HG02870 (cell line): ENCODE results near the gene DLX3.

Experiments used
- ATAC-seq: cut with Tn5 transposase; IDR thresholded peaks from one replicate; pipeline ENCODE4 v1.9.1; 2021; ENCODE audit warnings: mild to moderate bottlenecking, moderate library complexity; ENCODE audit not compliant: unreplicated experiment

DLX3 gene

DNA sequence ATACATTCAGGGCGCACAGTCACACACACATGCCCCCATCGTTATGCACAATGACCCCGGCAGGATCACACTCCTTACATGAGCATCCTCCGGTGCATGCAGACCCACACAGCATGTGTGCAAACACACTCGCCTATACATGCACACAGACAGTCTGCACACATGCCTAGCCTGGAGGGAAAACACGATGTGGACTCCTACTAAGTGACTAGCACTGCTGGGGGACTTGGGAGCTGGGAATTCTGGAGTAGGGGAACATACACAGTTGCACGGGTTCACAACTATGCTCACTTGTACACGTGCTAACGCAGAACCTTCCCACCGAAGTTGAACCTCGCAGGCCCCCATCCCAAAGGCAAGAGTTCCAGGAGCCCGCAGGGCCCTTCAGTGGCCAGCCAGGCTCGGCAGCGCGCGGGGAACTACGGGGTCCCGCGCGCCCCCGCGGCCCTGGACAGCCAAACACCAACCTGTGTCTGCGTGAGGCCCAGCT lies 2.0 kb downstream of the DLX3 start:
- no peak for ATAC-seq

DNA sequence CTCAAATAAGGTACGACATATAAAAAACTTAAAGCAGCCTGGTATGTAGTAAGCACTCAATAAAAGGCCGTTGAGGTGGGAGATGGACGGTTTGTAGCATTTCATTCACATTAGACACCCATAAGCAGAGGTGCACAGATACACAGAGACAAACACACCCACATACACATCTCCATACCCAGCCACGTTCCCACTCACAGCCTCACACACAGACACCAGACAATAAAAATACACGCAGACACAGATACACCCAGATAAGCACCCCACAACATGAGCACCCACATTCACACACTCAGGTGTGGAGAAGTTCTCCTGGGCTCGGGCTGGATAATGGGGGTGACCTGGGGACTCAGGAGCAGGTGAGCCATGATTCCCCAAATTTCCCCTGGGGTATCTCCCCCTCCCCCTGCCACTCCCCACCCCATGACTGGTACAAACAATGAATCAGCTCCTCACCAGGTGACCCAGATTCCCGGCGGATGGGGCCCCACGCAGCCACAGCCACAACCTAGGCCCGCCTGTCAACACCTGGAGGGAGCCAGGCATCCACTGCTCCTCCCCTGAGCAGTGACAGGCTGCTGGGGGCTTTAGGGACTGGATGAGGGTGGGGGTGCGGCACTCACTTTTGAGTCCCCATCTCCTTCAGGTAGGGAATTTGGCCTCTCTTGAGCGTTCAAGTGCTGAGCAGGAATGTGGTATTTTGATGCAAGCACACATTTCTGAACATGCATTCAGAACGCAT lies 2.7 kb downstream of the DLX3 start:
- ATAC-seq = no peak

GRCh38 chr17:49991409-49991808 lies 3.6 kb downstream of the DLX3 start:
- no peak for ATAC-seq

DNA sequence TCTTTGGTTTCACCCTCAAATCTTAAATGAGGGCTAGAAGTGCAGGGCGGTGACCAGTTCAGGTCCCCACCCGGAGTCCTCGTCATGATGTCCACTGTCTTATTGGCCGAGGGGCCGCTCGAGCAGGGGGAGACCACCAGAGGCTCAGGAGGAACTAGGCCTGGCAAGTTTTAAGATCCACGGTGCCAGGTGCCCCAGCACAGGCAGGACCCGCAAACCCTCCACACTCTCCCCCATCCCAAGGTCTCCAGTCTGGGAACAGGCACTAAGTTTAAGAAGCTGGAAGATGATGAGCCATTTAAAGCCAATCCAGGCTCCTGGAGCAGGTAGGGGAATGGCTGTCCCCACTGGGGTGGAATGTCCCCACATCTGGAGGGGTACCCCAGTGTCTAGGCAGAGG lies 4.1 kb downstream of the DLX3 start:
- no peak for ATAC-seq

DNA sequence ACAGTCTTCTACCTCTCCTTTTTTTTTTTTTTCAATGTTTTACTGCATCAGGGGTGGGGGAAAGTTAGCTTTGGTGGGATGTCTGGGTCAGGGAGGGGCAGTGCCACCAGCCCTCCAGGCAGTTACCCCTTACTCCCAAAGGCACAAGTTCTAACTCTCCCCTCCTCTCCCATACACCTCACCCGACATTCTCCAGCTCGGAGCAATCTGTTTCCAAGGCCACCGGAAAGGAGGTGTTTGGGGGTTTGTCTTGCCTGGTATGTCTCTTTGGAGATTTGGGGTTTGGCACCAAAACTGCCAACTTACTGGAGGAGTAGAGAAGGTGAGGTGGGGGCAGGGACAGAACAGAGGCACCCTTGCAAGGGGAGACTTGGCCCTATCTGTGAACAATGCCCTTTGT lies 4.7 kb downstream of the DLX3 start:
- ATAC-seq = no peak

DNA sequence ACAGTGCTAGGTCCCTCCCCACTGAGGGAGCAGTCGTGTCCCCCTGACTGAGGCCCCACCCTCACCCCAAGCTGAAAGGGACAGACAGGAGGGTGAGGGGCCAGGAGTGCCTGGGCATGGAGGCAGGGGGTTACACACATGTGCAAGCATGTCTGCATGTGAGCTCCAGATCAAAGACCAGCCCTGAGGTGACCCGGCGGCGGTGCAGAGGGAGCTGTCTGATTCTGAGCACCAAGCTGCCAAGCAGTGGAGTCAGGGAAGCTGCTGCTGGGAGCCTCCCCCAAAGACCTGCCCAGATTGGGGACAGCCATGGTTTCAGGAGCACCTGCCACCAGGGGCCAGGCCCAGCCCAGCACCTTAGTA lies 5.5 kb downstream of the DLX3 start:
- no peak for ATAC-seq

DNA sequence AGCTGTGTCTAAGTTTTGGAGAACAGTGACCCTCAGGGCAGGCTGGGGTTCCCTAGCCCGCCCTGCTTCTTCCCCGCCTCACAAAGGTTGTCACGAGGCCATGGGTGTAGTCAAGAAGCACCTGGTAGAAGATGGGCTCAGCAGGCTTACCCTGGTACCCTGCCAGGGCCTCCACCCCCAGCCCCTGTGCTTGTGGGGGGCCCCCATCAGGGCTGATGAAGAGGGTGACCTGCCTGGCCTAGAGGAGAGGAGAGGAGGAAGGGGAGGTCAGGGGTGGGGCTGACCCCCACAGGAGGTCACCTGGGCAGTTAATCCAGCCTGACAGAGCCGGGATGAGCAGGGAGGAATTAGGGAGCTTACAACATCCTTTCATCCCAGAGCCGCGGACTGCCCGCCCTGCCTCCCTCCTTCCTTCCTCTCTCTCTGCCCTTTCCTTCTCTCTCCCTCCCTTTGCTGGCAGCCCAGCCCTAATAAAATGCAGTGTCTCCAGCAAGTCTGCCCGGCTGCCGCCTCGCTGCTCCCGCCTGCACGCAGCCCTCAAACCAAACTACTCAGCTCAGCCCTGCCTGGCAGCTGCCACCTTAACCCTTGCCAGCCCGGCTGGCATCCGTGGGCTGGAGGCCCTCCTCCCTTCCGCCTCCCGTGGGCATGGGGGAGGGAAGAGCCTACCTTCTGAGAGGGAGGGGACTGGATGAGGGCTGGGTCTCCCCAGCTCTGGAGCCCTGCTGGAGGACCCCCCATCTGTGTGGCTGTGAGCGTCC lies 7.2 kb downstream of the DLX3 start:
- ATAC-seq = no peak

GRCh38 chr17:49987290-49987585 lies 7.8 kb downstream of the DLX3 start:
- ATAC-seq = no peak

DNA sequence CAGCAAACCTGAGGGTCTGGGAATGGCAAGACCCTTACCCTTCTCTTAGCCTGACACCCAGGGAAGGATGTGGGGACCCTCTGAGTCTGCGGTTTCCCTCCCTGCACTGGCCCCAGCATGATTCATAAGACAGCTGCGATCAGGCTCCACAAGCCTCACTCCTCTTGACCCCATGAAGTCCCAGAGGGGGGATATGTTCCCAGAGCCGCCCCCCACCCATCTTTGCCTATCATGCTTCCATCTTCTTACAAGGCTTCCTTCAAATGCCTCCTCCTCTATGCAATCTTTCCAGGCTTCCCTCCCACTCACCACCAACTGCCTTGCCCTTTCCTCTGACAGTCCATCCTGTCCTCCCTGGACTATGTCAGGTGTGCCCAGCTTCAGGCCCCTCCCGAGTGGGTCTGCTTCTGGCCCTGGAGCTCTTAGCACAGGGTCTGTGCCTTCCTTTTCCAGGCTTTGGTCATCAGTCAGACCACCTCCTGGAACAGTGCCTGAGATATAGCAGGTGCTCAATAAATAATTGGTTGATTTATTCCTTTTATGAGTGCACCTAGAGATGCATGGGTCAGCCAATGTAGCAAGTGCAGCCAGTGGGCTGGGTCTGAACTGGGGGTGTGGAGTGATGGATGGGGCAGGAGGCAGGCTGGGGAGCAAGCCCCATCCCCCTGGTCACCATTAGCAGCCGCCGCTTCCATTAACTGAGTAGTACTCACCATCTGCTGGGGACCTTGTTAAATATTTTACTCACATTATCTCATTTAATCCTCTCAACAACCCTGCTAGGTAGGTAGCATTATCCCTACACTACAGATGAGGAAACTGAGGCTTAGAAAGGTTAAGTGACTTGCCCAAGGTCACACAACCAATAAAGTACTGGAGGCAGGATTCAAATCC lies 8.4 kb downstream of the DLX3 start:
- ATAC-seq = no peak

DNA sequence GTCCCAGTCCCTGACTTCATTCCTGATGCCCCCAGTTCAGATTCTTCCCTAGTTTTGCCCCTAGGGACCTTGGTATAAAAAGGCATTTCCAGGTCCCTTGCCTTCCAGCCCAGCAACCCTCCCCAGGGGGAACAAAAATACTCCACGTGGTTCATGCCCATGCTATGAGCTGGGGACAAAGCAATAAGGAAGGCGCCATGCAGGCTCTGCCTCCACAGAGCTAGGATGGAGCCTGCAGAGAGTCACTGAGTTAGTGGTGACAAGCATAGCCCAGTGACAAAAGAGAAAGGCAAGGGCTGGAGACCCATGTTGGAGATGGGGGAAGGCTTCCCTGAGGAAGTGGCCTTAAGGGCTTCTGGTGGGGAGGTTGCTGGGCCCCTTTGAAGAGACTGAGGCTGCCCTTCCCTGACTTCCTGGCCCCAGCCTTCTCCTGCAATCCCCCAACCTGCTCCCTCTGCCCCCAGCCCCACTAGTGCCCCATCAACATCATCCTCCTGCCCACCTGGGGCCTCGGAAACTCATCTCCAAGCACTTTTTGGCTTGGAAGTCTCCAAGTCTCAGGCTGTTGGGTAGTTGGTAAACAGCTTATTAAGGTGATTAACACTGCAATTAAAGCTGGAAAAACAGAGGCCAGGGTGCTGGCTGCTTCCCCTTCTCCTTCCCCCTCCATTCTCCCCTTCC lies 9.6 kb downstream of the DLX3 start:
- no peak for ATAC-seq

- no peak for ATAC-seq
These were observed 10.2 kb downstream of the DLX3 start for GRCh38 chr17:49984776-49985175.

DNA sequence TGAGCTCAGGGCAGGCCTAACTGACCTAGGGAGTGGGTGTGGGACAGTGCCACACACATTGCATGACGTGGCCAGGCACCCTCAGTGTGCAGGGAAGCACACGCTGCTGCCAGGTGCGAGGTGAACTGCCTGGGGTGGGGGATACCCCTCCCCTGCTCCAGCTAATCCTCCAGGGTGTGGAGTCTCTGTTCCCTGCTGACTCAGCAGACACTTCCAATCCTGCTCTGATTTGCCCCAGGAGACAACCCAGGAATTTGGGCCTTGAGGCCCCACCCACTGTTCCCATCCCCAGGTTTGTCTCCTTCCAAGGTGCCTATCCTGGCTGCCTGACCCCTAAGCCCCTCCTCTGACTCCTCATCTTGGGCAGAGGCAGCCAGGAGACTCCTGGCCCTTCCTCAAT lies 10.7 kb downstream of the DLX3 start:
- no peak for ATAC-seq

- no peak for ATAC-seq
These were observed 14.3 kb downstream of the DLX3 start for GRCh38 chr17:49980703-49981197.

- no peak for ATAC-seq
These were observed 15.1 kb downstream of the DLX3 start for GRCh38 chr17:49979748-49980479.

DNA sequence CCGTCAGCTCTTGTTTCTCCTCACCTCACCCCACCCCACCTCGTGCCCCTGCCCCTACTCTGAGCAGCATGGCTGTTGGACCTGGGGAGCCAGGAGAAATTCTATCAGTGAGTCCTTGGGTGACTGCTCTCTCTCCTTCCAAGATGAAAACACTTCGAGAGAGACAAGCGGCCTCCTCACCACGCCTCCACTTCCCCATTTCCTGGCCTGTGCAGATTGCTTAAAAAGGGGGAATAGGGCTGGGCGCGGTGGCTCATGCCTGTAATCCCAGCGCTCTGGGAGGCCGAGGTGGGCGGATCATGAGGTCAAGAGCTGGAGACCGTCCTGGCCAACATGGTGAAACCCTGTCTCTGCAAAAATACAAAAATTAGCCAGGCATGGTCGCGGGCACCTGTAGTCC lies 16.5 kb downstream of the DLX3 start:
- no peak for ATAC-seq

- ATAC-seq = no peak
These were observed 17.3 kb downstream of the DLX3 start for GRCh38 chr17:49977463-49978389.

DNA sequence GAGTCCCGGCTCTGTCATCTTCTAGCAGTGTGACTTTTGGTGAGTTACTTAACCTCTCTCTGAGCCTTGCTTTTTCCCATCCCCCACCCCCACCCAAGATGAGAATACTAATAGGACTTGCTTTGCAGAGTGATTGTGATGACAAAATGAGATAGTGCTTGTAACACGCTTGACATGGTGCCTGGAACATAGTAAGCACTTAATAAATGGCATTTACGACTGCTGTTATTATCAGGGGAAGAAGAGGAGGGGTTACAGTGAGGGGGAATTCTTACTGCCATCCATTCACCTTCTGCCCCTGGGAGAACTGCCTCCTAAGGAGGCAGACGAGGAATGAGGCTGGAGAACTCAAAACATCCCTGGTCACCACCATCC lies 18.2 kb downstream of the DLX3 start:
- no peak for ATAC-seq

GRCh38 chr17:49976163-49976827 lies 18.7 kb downstream of the DLX3 start:
- no peak for ATAC-seq

- ATAC-seq = no peak
These were observed 19.5 kb downstream of the DLX3 start for GRCh38 chr17:49975531-49975930.
